Fibroblast of pulmonary artery (primary cell): ENCODE results near the gene NOS1AP.

Experiments used
- DNase-seq: peaks from one replicate; pipeline ENCODE4 v3.0.0-alpha.2; 2010; ENCODE audit warnings: low read depth
- H3K4me3 ChIP-seq: replicated peaks from 2 replicates; pipeline ENCODE4 v1.5.1; 2011; ENCODE audit warnings: low read depth, mild to moderate bottlenecking, control low read depth, low read length, moderate library complexity
- CTCF ChIP-seq: IDR thresholded peaks from 2 replicates; pipeline ENCODE4 v1.5.1; 2011; ENCODE audit warnings: mild to moderate bottlenecking, control low read depth, low read length, inconsistent platforms; ENCODE audit errors: missing control alignments

The NOS1AP gene

GRCh38 chr1:162359523-162360236 is 290.2 kb downstream of the NOS1AP start:
- H3K4me3 ChIP-seq: no peak overlapping the region
- no peak for TF ChIP-seq CTCF
- no peak for DNase-seq

GRCh38 chr1:162360237-162360873 is 290.9 kb downstream of the NOS1AP start:
- TF ChIP-seq CTCF: no peak

GRCh38 chr1:162360874-162361260 is 291.4 kb downstream of the NOS1AP start:
- TF ChIP-seq CTCF: no peak
- no peak overlapping the region for H3K4me3 ChIP-seq
- DNase-seq: no peak

More at GRCh38 chr1:162360237-162360873, 290.9 kb downstream of the NOS1AP start:
- H3K4me3 ChIP-seq: no peak overlapping the region
- DNase-seq: no peak

GRCh38 chr1:162361349-162361748 is 291.9 kb downstream of the NOS1AP start:
- no peak for TF ChIP-seq CTCF
- no peak overlapping the region for H3K4me3 ChIP-seq
- DNase-seq: no peak

GRCh38 chr1:162363823-162364222 is 294.3 kb downstream of the NOS1AP start:
- TF ChIP-seq CTCF: no peak
- DNase-seq: no peak

GRCh38 chr1:162364498-162364897 is 295.0 kb downstream of the NOS1AP start:
- no peak for TF ChIP-seq CTCF
- DNase-seq: no peak
- no peak overlapping the region for H3K4me3 ChIP-seq

More at GRCh38 chr1:162363823-162364222, 294.3 kb downstream of the NOS1AP start:
- no peak overlapping the region for H3K4me3 ChIP-seq
